Measurements from ENCODE around the gene SEPTIN10.

The SEPTIN10 gene

GRCh38 chr2:109519513-109519912 lies 94.3 kb downstream of the SEPTIN10 start:
- DNase-seq (ENCODE audit: low read depth): no peak
- no peak overlapping the region for H3K4me3 ChIP-seq (ENCODE audit: low read depth, low read length)
- no peak for TF ChIP-seq CTCF (conservative IDR thresholded peaks at IDR 0.05; ENCODE audit: low read depth, low read length)

GRCh38 chr2:109517118-109517889 lies 96.5 kb downstream of the SEPTIN10 start:
- no peak overlapping the region for H3K4me3 ChIP-seq (ENCODE audit: low read depth, low read length)
- TF ChIP-seq CTCF (conservative IDR thresholded peaks at IDR 0.05; ENCODE audit: low read depth, low read length): no peak
- no peak for DNase-seq (ENCODE audit: low read depth)

DNA sequence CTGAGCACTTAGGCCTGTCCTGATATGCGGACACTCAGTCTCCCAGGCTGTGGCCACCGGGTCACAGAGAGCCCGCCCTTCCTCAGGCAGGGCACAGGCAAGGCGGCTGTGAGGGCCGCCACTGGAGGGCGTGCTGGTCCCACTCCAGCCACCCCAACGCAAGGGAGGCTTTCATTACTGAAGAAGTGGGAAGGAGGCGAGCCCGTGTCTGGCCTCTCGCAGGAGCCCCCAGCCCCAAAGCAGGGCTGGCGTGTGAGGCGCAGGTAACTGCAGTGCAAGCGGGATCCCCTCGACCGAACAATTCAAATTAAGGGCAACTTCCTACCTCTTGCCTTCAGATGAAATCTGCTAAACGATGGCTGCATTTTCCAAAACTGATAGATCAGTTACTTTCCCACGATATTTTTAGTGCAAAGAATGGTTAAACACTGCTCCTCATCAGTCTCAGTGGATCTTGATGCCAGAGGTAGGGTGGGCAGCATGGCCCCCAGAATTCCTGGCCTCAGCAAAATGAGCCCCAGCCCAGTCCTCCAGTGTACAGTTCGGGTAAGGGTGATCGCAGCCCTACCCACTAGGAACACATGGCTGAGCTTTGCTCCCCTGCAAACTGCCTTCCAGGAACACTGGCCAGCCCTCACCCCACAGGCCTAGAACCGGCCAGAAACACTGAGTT lies 97.2 kb downstream of the SEPTIN10 start:
- H3K4me3 ChIP-seq (ENCODE audit: low read depth, low read length): no peak overlapping the region
- peak; percentile 24 for DNase-seq (ENCODE audit: low read depth)
- peak; percentile 68 for TF ChIP-seq CTCF (conservative IDR thresholded peaks at IDR 0.05; ENCODE audit: low read depth, low read length)

- no peak for DNase-seq (ENCODE audit: low read depth)
- no peak overlapping the region for H3K4me3 ChIP-seq (ENCODE audit: low read depth, low read length)
- TF ChIP-seq CTCF (conservative IDR thresholded peaks at IDR 0.05; ENCODE audit: low read depth, low read length): no peak
Measured at GRCh38 chr2:109514857-109515256, 98.9 kb downstream of the SEPTIN10 start.

GRCh38 chr2:109513749-109514588 lies 99.8 kb downstream of the SEPTIN10 start:
- no peak for TF ChIP-seq CTCF (conservative IDR thresholded peaks at IDR 0.05; ENCODE audit: low read depth, low read length)
- DNase-seq (ENCODE audit: low read depth): peak; percentile 93
- no peak overlapping the region for H3K4me3 ChIP-seq (ENCODE audit: low read depth, low read length)

DNA sequence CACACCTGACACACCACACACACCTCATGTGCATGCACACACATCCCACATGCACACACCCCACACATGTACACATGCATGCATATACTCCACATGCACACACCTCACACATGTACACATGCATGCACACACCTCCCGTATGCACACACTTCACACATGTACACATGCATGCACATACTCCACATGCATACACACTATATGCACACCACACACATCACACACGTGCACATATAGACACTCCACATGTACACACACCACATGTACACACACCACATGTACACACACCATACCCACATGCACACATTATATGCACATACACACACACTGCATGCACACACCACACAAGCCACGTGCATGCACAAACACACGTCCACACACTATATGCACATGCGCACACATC lies 100.5 kb downstream of the SEPTIN10 start:
- no peak for DNase-seq (ENCODE audit: low read depth)
- TF ChIP-seq CTCF (conservative IDR thresholded peaks at IDR 0.05; ENCODE audit: low read depth, low read length): no peak
- no peak overlapping the region for H3K4me3 ChIP-seq (ENCODE audit: low read depth, low read length)
